Stimulated activated CD4-positive, alpha-beta T cell treated with anti-CD3 and anti-CD28 coated beads, TNF-alpha, amount 100 ng/mL, for 48 hours (primary cell): ENCODE results near the gene C7orf33.

ENCODE experiments used
- DNase-seq, 3 donors: peaks; one replicate each; pipeline ENCODE4 v3.0.0-alpha.2; 2020; ENCODE audit warnings: low read depth in 3 of 3

C7orf33 gene

GRCh38 chr7:148626828-148627227, 36.3 kb downstream of the C7orf33 start:
- DNase-seq: no peak

GRCh38 chr7:148628011-148628410, 37.4 kb downstream of the C7orf33 start:
- DNase-seq: no peak

- no peak for DNase-seq
Measured at GRCh38 chr7:148630078-148630477, 39.5 kb downstream of the C7orf33 start.

GRCh38 chr7:148633761-148634160, 43.2 kb downstream of the C7orf33 start:
- no peak for DNase-seq

GRCh38 chr7:148637094-148637493, 46.5 kb downstream of the C7orf33 start:
- DNase-seq: no peak

- DNase-seq: no peak
Measured at GRCh38 chr7:148645898-148646297, 55.3 kb downstream of the C7orf33 start.

GRCh38 chr7:148650232-148650858, 59.8 kb downstream of the C7orf33 start:
- DNase-seq: no peak

- DNase-seq: no peak
Measured at GRCh38 chr7:148652773-148653172, 62.2 kb downstream of the C7orf33 start.

GRCh38 chr7:148657929-148658328, 67.4 kb downstream of the C7orf33 start:
- no peak for DNase-seq

- DNase-seq: no peak
Measured at GRCh38 chr7:148661471-148661870, 70.9 kb downstream of the C7orf33 start.

- no peak for DNase-seq
Measured at GRCh38 chr7:148662646-148663045, 72.1 kb downstream of the C7orf33 start.

- no peak for DNase-seq
Measured at GRCh38 chr7:148664324-148664723, 73.8 kb downstream of the C7orf33 start.

GRCh38 chr7:148665221-148665620, 74.7 kb downstream of the C7orf33 start:
- no peak for DNase-seq
